Endothelial cell of umbilical vein (primary cell): Measurements from ENCODE around the gene ITGA11.
A peak's percentile ranks its signal among the peaks of the same experiment; 100 is the strongest.

Source experiments
- EZH2 ChIP-seq: IDR thresholded peaks from 2 replicates; pipeline ENCODE4 v1.6.1; 2012; ENCODE audit warnings: borderline replicate concordance, low read depth, mild to moderate bottlenecking, moderate library complexity, low read length, inconsistent platforms; ENCODE audit not compliant: severe bottlenecking
- JUN ChIP-seq: IDR thresholded peaks from 2 replicates; pipeline ENCODE4 v1.6.1; 2011; ENCODE audit warnings: borderline replicate concordance, low read depth; ENCODE audit not compliant: insufficient read length, insufficient read depth
- MYC ChIP-seq: IDR thresholded peaks from one replicate; pipeline ENCODE4 v1.6.1; 2011; ENCODE audit warnings: mild to moderate bottlenecking, low read depth, low read length
- POLR2A ChIP-seq: IDR thresholded peaks from 2 replicates; pipeline ENCODE4 v1.6.1; 2012; ENCODE audit warnings: low read depth, mild to moderate bottlenecking, control low read depth, low read length
- TF ChIP-seq, protein P1 (sequence below), 2 donors: IDR thresholded peaks; 1 replicate in 1 of 2; 2 replicates in 1 of 2; pipeline ENCODE4 v1.5.1; 2011; ENCODE audit warnings: low read length in 2 of 2, mild to moderate bottlenecking in 2 of 2, moderate library complexity in 2 of 2, control low read depth in 1 of 2, inconsistent platforms in 1 of 2, low read depth in 1 of 2; ENCODE audit not compliant: insufficient read depth in 1 of 2; ENCODE audit errors: extremely low read depth in 1 of 2
- TF ChIP-seq, protein P2 (sequence below): IDR thresholded peaks from 2 replicates; pipeline ENCODE4 v1.6.1; 2011; ENCODE audit not compliant: insufficient read depth, insufficient read length

DNA sequence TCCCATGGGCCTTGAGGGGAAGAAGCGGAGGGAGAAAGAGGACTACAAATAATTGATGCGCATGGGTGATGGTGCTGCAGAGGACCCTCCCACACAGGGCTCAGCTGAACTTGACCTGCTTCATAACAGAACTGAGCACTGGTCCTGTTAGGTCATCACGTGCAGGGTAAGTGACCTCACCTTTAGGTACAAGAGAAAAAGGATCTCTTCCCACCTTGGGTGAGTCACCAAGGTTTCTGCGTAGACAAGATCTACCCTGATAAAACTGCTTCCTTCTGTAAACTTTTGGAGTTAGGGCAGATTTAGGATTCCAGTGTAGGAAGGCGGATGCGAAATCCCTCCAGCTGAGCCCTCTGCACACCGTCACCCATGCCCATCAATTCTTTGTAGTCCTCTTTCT, 87.4 kb downstream of the ITGA11 start:
- no peak for TF ChIP-seq EZH2
- TF ChIP-seq, protein P1, sequence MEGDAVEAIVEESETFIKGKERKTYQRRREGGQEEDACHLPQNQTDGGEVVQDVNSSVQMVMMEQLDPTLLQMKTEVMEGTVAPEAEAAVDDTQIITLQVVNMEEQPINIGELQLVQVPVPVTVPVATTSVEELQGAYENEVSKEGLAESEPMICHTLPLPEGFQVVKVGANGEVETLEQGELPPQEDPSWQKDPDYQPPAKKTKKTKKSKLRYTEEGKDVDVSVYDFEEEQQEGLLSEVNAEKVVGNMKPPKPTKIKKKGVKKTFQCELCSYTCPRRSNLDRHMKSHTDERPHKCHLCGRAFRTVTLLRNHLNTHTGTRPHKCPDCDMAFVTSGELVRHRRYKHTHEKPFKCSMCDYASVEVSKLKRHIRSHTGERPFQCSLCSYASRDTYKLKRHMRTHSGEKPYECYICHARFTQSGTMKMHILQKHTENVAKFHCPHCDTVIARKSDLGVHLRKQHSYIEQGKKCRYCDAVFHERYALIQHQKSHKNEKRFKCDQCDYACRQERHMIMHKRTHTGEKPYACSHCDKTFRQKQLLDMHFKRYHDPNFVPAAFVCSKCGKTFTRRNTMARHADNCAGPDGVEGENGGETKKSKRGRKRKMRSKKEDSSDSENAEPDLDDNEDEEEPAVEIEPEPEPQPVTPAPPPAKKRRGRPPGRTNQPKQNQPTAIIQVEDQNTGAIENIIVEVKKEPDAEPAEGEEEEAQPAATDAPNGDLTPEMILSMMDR (IDR thresholded peaks at IDR 0.05; ENCODE audit: extremely low read depth in 1 of 2, insufficient read depth in 1 of 2, low read depth in 1 of 2, low read length in 2 of 2): no peak
- TF ChIP-seq POLR2A: no peak
- TF ChIP-seq, protein P2, sequence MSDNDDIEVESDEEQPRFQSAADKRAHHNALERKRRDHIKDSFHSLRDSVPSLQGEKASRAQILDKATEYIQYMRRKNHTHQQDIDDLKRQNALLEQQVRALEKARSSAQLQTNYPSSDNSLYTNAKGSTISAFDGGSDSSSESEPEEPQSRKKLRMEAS: no peak
- TF ChIP-seq MYC: no peak
- TF ChIP-seq JUN: peak; percentile 18
